Stimulated activated CD8-positive, alpha-beta memory T cell treated with anti-CD3 and anti-CD28 coated beads, Interleukin-15, amount 100 ng/mL, for 1 hour (primary cell): ENCODE data around the gene SLITRK5.

Source experiments
- DNase-seq: peaks from one replicate; pipeline ENCODE4 v3.0.0-alpha.2; 2020; ENCODE audit warnings: low read depth

The SLITRK5 gene

DNA sequence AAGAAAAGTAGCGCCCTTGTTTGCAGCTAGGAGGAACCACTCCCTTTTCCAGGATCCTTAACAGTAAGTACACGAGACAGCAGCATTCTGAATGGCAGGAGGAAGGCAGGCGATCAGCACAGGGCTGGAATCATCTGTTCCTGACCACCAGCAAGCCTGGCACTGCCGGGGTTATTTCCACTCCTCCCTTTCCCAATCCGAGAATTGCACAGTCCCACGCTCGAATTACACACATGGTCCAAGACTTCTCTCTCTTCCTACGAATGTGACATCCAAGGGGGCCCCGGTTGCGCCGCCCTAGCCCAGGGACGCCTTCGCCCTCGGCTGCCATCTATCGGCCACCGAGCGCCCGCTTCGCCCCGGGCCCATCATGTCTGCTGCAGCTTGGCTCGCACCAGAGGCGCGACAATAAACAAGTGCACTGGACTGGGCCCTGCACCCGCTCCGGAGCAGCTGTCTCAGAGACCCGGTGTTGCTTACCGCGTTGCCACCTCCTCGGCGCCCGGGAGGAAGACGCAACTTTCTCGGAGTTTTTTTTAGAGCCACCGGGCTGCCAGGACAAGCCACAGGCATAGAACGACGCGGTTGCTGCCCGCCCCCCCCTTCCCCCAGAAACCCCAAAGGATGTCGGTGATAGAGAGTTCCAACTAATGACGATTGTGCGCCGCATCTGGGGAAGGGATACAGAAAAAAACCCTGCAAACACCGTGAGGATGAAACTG is at the start of gene SLITRK5:
TSS of gene SLITRK5 (plus strand) at position 341 of the 722 bp plus-strand sequence. CDS start 4,018 bp downstream, outside the sequence.
- DNase-seq: peak; percentile 35

DNA sequence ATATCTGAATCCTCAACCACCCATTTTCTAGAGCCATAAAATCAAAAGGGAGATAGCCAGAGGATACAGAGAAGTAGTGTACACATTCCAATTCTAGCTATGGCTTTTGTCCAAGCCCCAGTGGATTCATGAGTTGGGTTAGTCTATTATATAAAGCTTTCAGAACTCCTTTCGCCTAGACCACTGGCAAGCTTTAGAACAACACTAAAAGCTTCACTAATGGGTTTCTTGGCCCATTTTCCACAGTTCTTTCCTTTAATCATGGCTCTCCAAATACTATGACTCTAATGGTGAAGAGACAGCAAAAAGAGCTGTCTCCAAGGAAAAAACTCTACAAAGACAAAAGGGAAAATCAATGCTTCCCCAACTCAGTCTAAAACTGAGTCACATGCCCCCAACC is 48.2 kb upstream of the SLITRK5 start:
- DNase-seq: no peak

- DNase-seq: no peak
Observed at GRCh38 chr13:87656306-87656705, 14.9 kb upstream of the SLITRK5 start.

DNA sequence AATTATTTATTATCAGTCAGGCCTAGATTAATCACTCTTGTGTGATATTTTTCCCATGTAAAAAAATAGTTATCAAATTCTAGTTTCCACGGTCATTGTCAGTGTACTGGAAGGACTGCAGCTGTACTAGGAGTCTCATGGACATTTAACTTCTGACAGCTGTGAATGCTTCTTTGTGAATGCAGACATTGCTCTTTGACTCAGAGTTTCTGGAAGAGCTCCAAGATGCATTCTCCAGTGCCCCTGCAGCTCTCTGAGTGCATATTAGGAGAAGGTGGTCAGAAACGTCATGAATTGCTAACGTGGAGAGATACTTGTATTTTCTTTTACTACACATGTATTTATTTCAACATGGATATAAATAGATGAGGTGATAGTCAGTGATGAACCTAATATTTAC is 9.7 kb upstream of the SLITRK5 start:
- no peak for DNase-seq

DNA sequence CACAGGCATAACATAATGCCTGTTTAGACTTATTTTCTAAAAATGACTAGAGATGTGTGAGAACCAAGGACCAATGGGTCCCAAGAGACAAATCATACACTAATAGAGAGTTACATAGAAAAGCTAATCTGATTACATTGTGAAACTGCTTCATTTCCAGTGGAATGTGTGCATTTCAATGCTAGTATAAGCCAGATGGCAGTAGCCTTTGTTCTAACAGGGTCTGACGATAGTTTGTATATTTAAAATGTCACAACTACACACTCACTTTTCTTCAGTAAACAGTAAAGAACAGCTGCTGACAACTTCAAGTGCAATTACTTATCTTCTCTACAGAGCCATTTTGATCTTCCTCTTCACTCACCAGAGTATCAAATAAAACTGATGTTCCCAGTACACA is 4.3 kb upstream of the SLITRK5 start:
- DNase-seq: no peak

DNA sequence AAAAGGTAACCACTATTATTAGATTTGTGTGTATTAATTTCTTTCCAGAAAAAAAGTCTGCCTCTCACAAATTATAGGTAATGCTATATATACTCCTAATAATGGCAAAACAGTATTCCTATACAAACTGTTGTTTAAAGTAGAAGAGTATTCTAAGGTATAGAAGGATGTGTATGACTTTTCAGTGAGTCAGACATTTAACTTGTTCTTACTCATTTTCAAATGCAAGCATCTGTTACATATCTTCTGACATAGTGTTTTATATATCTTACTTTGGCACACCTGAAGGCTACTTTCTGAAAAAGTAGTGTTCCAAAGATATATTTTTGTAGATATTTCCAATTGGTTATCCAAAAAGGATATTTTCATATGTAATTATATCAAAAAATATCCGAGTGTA is 3.5 kb upstream of the SLITRK5 start:
- no peak for DNase-seq

- DNase-seq: no peak
Observed at GRCh38 chr13:87669379-87669978, 1.7 kb upstream of the SLITRK5 start.

GRCh38 chr13:87671753-87672605 is 808 bp downstream of the SLITRK5 start:
- no peak for DNase-seq

GRCh38 chr13:87674247-87674738 is 3.1 kb downstream of the SLITRK5 start:
- no peak for DNase-seq

DNA sequence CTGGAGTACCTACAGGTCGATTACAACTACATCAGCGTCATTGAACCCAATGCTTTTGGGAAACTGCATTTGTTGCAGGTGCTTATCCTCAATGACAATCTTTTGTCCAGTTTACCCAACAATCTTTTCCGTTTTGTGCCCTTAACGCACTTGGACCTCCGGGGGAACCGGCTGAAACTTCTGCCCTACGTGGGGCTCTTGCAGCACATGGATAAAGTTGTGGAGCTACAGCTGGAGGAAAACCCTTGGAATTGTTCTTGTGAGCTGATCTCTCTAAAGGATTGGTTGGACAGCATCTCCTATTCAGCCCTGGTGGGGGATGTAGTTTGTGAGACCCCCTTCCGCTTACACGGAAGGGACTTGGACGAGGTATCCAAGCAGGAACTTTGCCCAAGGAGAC is 4.7 kb downstream of the SLITRK5 start:
- DNase-seq: no peak

DNA sequence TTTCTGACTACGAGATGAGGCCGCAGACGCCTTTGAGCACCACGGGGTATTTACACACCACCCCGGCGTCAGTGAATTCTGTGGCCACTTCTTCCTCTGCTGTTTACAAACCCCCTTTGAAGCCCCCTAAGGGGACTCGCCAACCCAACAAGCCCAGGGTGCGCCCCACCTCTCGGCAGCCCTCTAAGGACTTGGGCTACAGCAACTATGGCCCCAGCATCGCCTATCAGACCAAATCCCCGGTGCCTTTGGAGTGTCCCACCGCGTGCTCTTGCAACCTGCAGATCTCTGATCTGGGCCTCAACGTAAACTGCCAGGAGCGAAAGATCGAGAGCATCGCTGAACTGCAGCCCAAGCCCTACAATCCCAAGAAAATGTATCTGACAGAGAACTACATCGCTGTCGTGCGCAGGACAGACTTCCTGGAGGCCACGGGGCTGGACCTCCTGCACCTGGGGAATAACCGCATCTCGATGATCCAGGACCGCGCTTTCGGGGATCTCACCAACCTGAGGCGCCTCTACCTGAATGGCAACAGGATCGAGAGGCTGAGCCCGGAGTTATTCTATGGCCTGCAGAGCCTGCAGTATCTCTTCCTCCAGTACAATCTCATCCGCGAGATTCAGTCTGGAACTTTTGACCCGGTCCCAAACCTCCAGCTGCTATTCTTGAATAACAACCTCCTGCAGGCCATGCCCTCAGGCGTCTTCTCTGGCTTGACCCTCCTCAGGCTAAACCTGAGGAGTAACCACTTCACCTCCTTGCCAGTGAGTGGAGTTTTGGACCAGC is 5.3 kb downstream of the SLITRK5 start:
- DNase-seq: no peak

- DNase-seq: no peak
Observed at GRCh38 chr13:87677043-87677495, 5.9 kb downstream of the SLITRK5 start.

DNA sequence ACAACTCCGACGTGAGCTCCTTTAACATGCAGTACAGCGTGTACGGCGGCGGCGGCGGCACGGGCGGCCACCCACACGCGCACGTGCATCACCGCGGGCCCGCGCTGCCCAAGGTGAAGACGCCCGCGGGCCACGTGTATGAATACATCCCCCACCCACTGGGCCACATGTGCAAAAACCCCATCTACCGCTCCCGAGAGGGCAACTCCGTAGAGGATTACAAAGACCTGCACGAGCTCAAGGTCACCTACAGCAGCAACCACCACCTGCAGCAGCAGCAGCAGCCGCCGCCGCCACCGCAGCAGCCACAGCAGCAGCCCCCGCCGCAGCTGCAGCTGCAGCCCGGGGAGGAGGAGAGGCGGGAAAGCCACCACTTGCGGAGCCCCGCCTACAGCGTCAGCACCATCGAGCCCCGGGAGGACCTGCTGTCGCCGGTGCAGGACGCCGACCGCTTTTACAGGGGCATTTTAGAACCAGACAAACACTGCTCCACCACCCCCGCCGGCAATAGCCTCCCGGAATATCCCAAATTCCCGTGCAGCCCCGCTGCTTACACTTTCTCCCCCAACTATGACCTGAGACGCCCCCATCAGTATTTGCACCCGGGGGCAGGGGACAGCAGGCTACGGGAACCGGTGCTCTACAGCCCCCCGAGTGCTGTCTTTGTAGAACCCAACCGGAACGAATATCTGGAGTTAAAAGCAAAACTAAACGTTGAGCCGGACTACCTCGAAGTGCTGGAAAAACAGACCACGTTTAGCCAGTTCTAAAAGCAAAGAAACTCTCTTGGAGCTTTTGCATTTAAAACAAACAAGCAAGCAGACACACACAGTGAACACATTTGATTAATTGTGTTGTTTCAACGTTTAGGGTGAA is 6.6 kb downstream of the SLITRK5 start:
- no peak for DNase-seq

GRCh38 chr13:87678372-87678752 is 7.2 kb downstream of the SLITRK5 start:
- DNase-seq: no peak

- no peak for DNase-seq
Observed at GRCh38 chr13:87680298-87680697, 9.1 kb downstream of the SLITRK5 start.

GRCh38 chr13:87684850-87685742 is 13.9 kb downstream of the SLITRK5 start:
- DNase-seq: no peak

- DNase-seq: no peak
Observed at GRCh38 chr13:87696458-87696857, 25.3 kb downstream of the SLITRK5 start.

DNA sequence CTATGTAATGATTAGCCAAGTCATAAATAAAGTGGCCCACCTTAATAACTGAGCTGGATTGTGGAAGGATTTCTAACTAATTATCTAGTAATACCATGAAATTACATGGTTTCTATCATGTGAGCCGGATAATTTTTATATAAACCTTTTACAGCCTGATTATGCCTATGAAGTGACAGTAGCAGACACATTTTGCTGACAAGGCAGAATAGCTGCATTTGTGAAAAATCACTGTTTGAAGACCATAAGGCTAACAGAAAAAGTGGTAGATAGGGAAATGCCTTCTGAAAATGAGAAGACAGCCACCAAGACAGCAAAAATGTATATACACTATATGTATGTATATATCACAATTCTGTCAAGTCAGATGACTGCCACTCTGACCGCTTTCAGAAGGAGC is 27.1 kb downstream of the SLITRK5 start:
- DNase-seq: no peak

DNA sequence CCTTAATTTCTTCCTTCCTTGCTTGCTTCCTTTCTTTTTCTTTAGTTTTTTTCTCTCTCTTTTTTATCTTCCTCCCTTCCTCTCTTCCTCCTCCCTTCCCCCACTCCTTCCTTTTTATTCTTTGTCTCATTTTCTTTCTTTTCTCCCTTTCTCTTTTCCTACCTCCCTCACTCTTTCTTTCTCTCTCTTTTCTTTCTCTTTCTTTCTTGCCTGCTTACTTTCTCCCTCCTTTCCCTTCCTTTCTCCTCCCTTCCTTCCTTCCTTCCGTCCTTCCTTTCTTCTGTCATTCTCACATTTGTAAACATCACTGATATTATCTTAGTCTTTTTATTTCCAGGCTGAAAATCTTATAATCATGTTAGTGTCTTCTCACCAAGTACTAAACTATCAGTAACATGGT is 38.8 kb downstream of the SLITRK5 start:
- DNase-seq: no peak

- DNase-seq: no peak
Observed at GRCh38 chr13:87712012-87712411, 40.8 kb downstream of the SLITRK5 start.
